Astrocyte (in vitro differentiated cells and primary cell): ENCODE measurements around the gene CEACAM5. TPM values are rescaled to one million over a fixed set of nuclear protein-coding genes. Genes with fewer than 3 reads are reported as not detected.
"Not testable (repeated sequence)": the region's sequence is repeated elsewhere in the genome, so short reads cannot be mapped to it uniquely, and the experiment has no call there.

Experiments
- DNase-seq: peaks from one replicate; pipeline ENCODE4 v3.0.0-alpha.2; 2010; ENCODE audit warnings: low read depth
- FAIRE-seq: peaks from 2 replicates; lab custom pipeline; 2011; peaks lifted over from hg19 to GRCh38; lab: Jason Lieb, UNC
- H2AFZ ChIP-seq: 2 replicates; pipeline ENCODE4 v1.6.0; 2012; ENCODE audit warnings: low read depth, low read length, inconsistent platforms
- H3K27ac ChIP-seq: 2 replicates; pipeline ENCODE4 v1.5.1; 2011; ENCODE audit warnings: low read depth, low read length, inconsistent platforms
- H3K27me3 ChIP-seq: 2 replicates; pipeline ENCODE4 v1.6.0; 2011; ENCODE audit warnings: low read length, inconsistent platforms; ENCODE audit not compliant: insufficient read depth
- H3K36me3 ChIP-seq: 2 replicates; pipeline ENCODE4 v1.5.1; 2011; ENCODE audit warnings: low read length, inconsistent platforms; ENCODE audit not compliant: insufficient read depth
- H3K4me1 ChIP-seq: 2 replicates; pipeline ENCODE4 v1.5.1; 2011; ENCODE audit warnings: low read length, inconsistent platforms; ENCODE audit not compliant: insufficient read depth
- H3K4me2 ChIP-seq: 2 replicates; pipeline ENCODE4 v1.6.0; 2012; ENCODE audit warnings: low read length, inconsistent platforms
- H3K4me3 ChIP-seq: 2 replicates; pipeline ENCODE4 v1.5.1; 2011; ENCODE audit warnings: low read depth, mild to moderate bottlenecking, low read length, inconsistent platforms; ENCODE audit not compliant: insufficient read depth
- H3K79me2 ChIP-seq: 2 replicates; pipeline ENCODE4 v1.6.0; 2012; ENCODE audit warnings: mild to moderate bottlenecking, low read length, inconsistent platforms; ENCODE audit not compliant: insufficient read depth
- H3K9ac ChIP-seq: 2 replicates; pipeline ENCODE4 v1.6.0; 2012; ENCODE audit warnings: mild to moderate bottlenecking, low read length, inconsistent platforms
- H3K9me3 ChIP-seq: 2 replicates; pipeline ENCODE4 v1.5.1; 2012; ENCODE audit warnings: low read depth, mild to moderate bottlenecking, low read length, inconsistent platforms; ENCODE audit not compliant: insufficient read depth
- H4K20me1 ChIP-seq: 2 replicates; pipeline ENCODE4 v1.6.0; 2012; ENCODE audit warnings: low read length, inconsistent platforms; ENCODE audit not compliant: insufficient read depth
- H3K27ac Mint-ChIP-seq: one replicate; pipeline ENCODE4 v1.8.0; 2021; ENCODE audit warnings: mild to moderate bottlenecking, mixed read lengths; ENCODE audit not compliant: unreplicated experiment
- H3K27me3 Mint-ChIP-seq: one replicate; pipeline ENCODE4 v1.8.0; 2021; ENCODE audit warnings: low read depth, mixed read lengths; ENCODE audit not compliant: unreplicated experiment
- H3K36me3 Mint-ChIP-seq: one replicate; pipeline ENCODE4 v1.8.0; 2021; ENCODE audit warnings: low read depth, mixed read lengths; ENCODE audit not compliant: unreplicated experiment
- H3K4me1 Mint-ChIP-seq: one replicate; pipeline ENCODE4 v1.8.0; 2021; ENCODE audit warnings: low read depth, mixed read lengths; ENCODE audit not compliant: unreplicated experiment
- H3K4me3 Mint-ChIP-seq: one replicate; pipeline ENCODE4 v1.8.0; 2021; ENCODE audit warnings: mild to moderate bottlenecking, moderate library complexity, mixed read lengths; ENCODE audit not compliant: unreplicated experiment
- H3K9me3 Mint-ChIP-seq: one replicate; pipeline ENCODE4 v1.8.0; 2021; ENCODE audit warnings: mild to moderate bottlenecking, mixed read lengths; ENCODE audit not compliant: unreplicated experiment
- EZH2 ChIP-seq: IDR thresholded peaks from 2 replicates; pipeline ENCODE4 v1.6.1; 2012; ENCODE audit warnings: mild to moderate bottlenecking, low read length, inconsistent platforms; ENCODE audit not compliant: insufficient read depth
- total RNA-seq: library from RNA; stranded (reverse); gene quantifications from 2 replicates; pipeline ENCODE4 v1.2.1, GENCODE V29; 2021
- TF ChIP-seq, protein P1 (sequence below): IDR thresholded peaks from 2 replicates; pipeline ENCODE4 v1.5.1; 2011; ENCODE audit warnings: low read depth, mild to moderate bottlenecking, inconsistent platforms, low read length, moderate library complexity; ENCODE audit not compliant: insufficient read depth

CEACAM5 gene
- total RNA-seq, 1 donor from 2014 or later = not detected

DNA sequence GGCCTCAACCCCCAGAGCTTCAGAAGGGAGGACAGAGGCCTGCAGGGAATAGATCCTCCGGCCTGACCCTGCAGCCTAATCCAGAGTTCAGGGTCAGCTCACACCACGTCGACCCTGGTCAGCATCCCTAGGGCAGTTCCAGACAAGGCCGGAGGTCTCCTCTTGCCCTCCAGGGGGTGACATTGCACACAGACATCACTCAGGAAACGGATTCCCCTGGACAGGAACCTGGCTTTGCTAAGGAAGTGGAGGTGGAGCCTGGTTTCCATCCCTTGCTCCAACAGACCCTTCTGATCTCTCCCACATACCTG is 969 bp upstream of the CEACAM5 start:
- no peak overlapping the region for H2AFZ ChIP-seq
- DNase-seq (no peak), FAIRE-seq (no peak)
- no peaks in the 10 kb centered on the region for H3K9me3 ChIP-seq
- no peaks in the 10 kb centered on the region for H4K20me1 ChIP-seq
- Mint-ChIP-seq H3K36me3 (no peaks in the 10 kb centered on the region), H3K27me3 (peaks cover 84% of the 10 kb centered on the region), H3K27ac (no peak overlapping the region), H3K9me3 (no peaks in the 10 kb centered on the region), H3K4me1 (peaks cover 2% of the 10 kb centered on the region), H3K4me3 (no peak overlapping the region)
- no peak overlapping the region for H3K4me3 ChIP-seq
- H3K27ac ChIP-seq = no peak overlapping the region
- H3K4me2 ChIP-seq = no peak overlapping the region
- no peaks in the 10 kb centered on the region for H3K27me3 ChIP-seq
- no peaks in the 10 kb centered on the region for H3K79me2 ChIP-seq
- no peak overlapping the region for H3K9ac ChIP-seq
- H3K4me1 ChIP-seq = no peaks in the 10 kb centered on the region
- TF ChIP-seq, protein P1, sequence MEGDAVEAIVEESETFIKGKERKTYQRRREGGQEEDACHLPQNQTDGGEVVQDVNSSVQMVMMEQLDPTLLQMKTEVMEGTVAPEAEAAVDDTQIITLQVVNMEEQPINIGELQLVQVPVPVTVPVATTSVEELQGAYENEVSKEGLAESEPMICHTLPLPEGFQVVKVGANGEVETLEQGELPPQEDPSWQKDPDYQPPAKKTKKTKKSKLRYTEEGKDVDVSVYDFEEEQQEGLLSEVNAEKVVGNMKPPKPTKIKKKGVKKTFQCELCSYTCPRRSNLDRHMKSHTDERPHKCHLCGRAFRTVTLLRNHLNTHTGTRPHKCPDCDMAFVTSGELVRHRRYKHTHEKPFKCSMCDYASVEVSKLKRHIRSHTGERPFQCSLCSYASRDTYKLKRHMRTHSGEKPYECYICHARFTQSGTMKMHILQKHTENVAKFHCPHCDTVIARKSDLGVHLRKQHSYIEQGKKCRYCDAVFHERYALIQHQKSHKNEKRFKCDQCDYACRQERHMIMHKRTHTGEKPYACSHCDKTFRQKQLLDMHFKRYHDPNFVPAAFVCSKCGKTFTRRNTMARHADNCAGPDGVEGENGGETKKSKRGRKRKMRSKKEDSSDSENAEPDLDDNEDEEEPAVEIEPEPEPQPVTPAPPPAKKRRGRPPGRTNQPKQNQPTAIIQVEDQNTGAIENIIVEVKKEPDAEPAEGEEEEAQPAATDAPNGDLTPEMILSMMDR = no peak
- TF ChIP-seq EZH2 = no peak
- H3K36me3 ChIP-seq = no peaks in the 10 kb centered on the region

DNA sequence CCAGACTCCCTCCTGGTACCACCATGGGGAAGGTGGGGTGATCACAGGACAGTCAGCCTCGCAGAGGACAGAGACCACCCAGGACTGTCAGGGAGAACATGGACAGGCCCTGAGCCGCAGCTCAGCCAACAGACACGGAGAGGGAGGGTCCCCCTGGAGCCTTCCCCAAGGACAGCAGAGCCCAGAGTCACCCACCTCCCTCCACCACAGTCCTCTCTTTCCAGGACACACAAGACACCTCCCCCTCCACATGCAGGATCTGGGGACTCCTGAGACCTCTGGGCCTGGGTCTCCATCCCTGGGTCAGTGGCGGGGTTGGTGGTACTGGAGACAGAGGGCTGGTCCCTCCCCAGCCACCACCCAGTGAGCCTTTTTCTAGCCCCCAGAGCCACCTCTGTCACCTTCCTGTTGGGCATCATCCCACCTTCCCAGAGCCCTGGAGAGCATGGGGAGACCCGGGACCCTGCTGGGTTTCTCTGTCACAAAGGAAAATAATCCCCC is 505 bp upstream of the CEACAM5 start:
- Histone ChIP-seq H3K36me3 (no peaks in the 10 kb centered on the region), H2AFZ (no peak overlapping the region), H3K27me3 (no peaks in the 10 kb centered on the region), H3K27ac (no peak overlapping the region), H3K4me3 (no peak overlapping the region), H3K9ac (no peak overlapping the region), H4K20me1 (no peaks in the 10 kb centered on the region), H3K9me3 (no peaks in the 10 kb centered on the region), H3K79me2 (no peaks in the 10 kb centered on the region), H3K4me1 (no peaks in the 10 kb centered on the region), H3K4me2 (no peak overlapping the region)
- no peaks in the 10 kb centered on the region for H3K4me1 Mint-ChIP-seq
- FAIRE-seq (no peak), DNase-seq (no peak)
- H3K4me3 Mint-ChIP-seq = no peak overlapping the region
- peaks cover 84% of the 10 kb centered on the region for H3K27me3 Mint-ChIP-seq
- H3K36me3 Mint-ChIP-seq = no peaks in the 10 kb centered on the region
- no peak for TF ChIP-seq EZH2
- TF ChIP-seq, protein P1 = no peak
- H3K9me3 Mint-ChIP-seq = no peaks in the 10 kb centered on the region
- no peak overlapping the region for H3K27ac Mint-ChIP-seq

DNA sequence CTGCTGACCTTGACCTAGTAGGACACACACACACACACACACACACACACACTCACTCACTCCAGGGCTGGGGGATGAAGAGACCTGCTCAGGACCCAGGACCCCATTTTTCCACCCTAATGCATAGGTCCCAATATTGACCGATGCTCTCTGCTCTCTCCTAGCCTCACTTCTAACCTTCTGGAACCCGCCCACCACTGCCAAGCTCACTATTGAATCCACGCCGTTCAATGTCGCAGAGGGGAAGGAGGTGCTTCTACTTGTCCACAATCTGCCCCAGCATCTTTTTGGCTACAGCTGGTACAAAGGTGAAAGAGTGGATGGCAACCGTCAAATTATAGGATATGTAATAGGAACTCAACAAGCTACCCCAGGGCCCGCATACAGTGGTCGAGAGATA is 1.1 kb downstream of the CEACAM5 start:
- H3K79me2 ChIP-seq, H4K20me1 ChIP-seq, H3K36me3 ChIP-seq, H3K9me3 Mint-ChIP-seq, H3K4me2 ChIP-seq, H2AFZ ChIP-seq, H3K9me3 ChIP-seq, H3K4me1 Mint-ChIP-seq, DNase-seq, H3K36me3 Mint-ChIP-seq, H3K27me3 ChIP-seq, H3K27ac Mint-ChIP-seq, H3K4me1 ChIP-seq, H3K4me3 Mint-ChIP-seq, H3K27ac ChIP-seq, H3K9ac ChIP-seq, H3K4me3 ChIP-seq, FAIRE-seq: not testable (repeated sequence)
- peaks cover 96% of the 10 kb centered on the region for H3K27me3 Mint-ChIP-seq
